Bone marrow (tissue), 2 donors: ENCODE measurements around the gene BCL2L1.
A peak's percentile ranks its signal among the peaks of the same experiment; 100 is the strongest.
"Not testable (repeated sequence)": the region's sequence is repeated elsewhere in the genome, so short reads cannot be mapped to it uniquely, and the experiment has no call there.

Experiments used
- DNase-seq, 2 donors: peaks; one replicate each; lab custom pipeline; 2025; lab: John Stamatoyannopoulos, UW

BCL2L1 gene

DNA sequence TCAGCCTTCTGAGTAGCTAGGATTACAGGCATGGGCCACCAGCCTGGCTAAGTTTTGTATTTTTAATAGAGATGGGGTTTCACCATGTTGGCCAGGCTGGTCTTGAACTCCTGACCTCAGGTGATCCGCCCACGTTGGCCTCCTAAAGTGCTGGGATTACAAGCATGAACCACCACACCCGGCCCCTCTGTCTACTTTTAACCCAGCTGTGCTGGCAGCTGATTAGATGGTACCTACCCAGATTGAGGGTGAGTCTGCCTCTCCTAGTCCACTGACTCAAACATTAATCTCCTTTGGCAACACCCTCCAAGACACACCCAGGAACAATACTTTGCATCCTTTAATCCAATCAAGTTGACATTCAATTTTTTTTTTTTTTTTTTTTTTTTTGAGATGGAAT lies 74.6 kb downstream of the BCL2L1 start:
- not testable (repeated sequence) for DNase-seq

GRCh38 chr20:31644701-31645100 lies 78.0 kb downstream of the BCL2L1 start:
- DNase-seq: no peak

- no peak for DNase-seq
Observed at GRCh38 chr20:31643522-31643921, 79.1 kb downstream of the BCL2L1 start.

- no peak for DNase-seq
Observed at GRCh38 chr20:31642837-31643236, 79.8 kb downstream of the BCL2L1 start.

DNA sequence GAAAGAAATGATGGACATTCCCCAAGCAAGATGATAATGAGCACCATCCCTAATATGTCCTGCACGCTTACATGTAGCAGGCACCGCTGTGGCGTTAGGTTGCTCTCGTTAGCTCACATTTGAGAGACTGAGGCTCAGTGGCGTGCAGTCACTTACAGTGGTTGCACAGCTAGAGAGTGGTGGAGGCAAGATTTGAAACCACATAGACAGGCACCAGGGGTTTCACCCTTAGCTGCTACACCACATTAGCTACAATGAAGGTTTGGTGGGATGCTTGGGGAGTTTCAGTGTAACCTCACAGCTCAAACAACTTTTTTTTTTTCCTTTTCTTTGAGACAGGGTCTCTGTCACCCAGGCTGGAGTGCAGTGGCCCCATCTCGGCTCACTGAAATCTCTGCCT lies 81.3 kb downstream of the BCL2L1 start:
- no peak for DNase-seq

- no peak for DNase-seq
Observed at GRCh38 chr20:31640259-31640658, 82.4 kb downstream of the BCL2L1 start.

- no peak for DNase-seq
Observed at GRCh38 chr20:31638816-31639215, 83.9 kb downstream of the BCL2L1 start.

DNA sequence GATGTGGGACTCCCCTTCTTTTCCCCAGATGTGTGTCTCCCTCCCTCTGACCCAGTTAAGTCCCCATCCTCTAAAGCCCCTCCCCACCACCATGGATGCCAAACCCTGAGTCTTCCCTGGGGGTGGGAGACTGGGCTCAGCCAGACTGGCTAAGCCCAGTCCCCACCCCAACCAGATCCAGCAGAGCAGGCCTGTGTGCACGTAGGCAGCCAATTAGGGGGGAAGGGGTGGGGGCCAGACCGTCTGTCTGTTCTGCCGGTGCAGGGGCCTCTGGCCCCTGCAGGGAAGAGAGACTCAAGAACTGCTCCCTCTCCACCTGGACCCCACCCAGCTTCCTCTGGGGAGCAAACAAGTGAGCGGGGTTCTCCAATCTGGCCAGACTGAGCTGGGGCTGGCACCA lies 84.4 kb downstream of the BCL2L1 start:
- no peak for DNase-seq

GRCh38 chr20:31637660-31638059 lies 85.0 kb downstream of the BCL2L1 start, which contains the start of gene COX4I2:
COX4I2 (plus strand) TSS chr20:31637912; CDS start chr20:31639018, 1,106 bp downstream.
- no peak for DNase-seq

- DNase-seq: no peak
Observed at GRCh38 chr20:31633339-31633914, 89.2 kb downstream of the BCL2L1 start.

DNA sequence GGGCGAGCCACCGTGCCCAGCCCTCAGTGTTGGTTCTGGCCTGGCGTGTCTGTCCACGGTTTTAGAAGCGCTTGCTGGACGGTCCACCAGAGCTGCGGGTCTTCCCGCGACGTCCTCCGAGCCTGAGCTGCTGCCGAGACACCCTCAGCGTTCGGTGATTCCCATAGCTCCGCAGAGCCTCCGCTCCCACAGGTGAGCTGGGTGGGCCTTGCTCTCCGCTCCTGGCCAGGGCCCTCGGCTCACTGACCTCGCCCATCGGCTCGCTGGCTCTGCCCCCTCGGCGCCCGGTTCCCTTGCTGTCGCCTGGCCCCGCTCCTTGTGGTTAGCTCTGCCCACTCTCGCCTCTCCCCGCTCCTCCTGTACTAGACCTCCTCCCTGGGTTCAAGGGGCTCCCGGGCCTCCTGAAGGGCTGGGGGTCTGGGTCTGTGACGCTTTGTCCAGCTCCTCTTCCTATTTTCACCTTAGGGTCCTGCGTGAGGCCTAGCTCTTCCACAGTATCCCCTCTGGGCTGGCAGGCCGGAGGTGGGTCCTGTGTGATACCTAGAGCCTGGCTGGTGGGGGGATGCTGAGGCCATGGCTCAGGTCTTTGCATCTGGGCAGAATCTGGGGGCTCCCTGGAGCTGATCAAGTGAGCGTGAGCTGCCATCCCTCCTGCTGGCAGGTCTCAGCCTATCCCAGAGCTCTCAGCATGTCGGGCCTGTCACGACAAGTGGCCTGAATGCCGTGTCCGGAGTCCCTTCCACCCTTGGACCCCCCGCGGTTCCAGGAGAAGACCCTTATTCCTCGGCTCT lies 89.9 kb downstream of the BCL2L1 start:
- no peak for DNase-seq

DNA sequence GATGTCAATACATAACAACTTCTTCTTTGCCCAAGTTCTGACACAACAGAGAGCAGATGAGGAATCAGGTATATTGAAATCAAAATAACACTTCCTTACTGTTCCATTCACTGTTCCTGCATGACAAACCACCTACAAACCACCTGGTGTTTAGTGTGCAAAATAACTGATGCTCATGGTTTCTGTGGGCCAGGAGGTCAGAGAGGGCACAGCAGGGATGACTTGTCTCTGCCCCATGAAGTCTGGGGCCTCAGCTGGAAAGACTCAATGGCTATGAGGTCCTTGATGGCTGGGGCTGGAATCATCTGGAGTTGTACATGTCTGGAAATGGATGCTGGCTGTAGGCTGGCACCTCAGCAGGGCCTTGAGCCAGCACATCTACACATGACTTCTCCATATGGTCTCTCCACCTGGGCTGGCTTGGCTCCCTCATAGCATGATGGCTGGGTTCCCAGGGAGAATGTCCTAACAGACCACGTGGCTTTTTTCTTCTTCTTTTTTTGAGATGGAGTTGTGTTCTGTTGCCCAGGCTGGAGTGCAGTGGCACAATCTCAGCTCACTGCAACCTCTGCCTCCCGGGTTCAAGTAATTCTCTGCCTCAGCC lies 92.4 kb downstream of the BCL2L1 start:
- no peak for DNase-seq

- DNase-seq: not testable (repeated sequence)
Observed at GRCh38 chr20:31628057-31628456, 94.6 kb downstream of the BCL2L1 start.

- DNase-seq: not testable (repeated sequence)
Observed at GRCh38 chr20:31626534-31626933, 96.1 kb downstream of the BCL2L1 start.

- DNase-seq: not testable (repeated sequence)
Observed at GRCh38 chr20:31623123-31623505, 99.6 kb downstream of the BCL2L1 start.

DNA sequence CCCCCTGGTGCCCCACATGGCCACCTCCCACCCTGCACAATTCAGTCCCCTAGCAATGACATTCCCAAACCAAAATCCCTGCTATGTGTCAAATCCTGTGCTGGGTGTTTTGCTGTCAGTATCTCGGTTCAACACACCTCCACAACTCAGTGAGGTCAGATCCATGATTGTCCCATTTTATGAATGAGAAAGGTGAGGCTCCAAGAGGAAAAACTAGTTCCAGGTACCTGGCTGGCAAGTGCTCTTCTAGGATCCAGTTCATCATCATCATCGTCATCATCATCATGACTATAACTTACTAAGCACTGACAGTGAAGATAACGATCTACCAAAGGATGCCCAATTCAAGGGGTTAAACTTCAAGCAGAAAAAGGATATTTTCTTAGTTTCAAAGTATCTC lies 102.4 kb downstream of the BCL2L1 start:
- no peak for DNase-seq

DNA sequence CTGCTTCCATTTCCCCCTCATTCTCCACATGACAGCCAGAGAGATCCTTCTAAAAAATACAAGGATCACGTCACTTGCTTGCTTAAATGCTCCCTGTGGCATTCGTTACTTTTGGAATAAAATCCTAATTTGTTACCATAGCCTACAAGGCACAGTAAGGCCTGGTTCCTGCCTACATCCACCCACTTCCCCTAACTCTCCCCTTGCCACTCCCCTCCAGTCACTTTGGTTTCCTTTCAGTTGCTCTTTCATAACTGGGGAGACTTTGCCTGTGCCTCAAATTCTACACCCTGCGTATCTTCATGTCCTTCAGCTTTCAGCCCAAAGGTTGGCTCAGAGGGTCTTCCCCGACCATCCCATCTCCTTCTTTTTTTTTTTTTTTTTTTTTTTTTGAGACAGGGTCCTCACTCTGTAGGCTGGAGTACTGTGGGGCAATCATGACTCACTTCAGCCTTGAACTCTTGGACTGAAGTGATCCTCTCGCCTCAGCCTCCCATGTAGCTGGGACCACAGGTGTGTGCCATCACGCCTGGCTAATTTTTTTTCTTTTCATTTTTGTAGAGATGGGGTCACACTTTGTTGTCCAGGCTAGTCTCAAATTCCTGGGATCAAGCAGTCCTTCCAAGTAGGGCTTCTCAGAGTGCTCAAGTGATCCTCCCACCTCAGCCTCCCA lies 105.1 kb downstream of the BCL2L1 start:
- DNase-seq: peak in 1 of 2 donors; percentile 94

- DNase-seq: no peak
Observed at GRCh38 chr20:31615416-31615815, 107.3 kb downstream of the BCL2L1 start.
